NCI-H510A (cell line): ENCODE measurements around the gene GRIK3.
A peak's percentile ranks its signal among the peaks of the same experiment; 100 is the strongest.
"Not testable (repeated sequence)": the region's sequence is repeated elsewhere in the genome, so short reads cannot be mapped to it uniquely, and the experiment has no call there.

Experiments
- DNase-seq: peaks from one replicate; lab custom pipeline; 2025; lab: John Stamatoyannopoulos, UW

Gene GRIK3

DNA sequence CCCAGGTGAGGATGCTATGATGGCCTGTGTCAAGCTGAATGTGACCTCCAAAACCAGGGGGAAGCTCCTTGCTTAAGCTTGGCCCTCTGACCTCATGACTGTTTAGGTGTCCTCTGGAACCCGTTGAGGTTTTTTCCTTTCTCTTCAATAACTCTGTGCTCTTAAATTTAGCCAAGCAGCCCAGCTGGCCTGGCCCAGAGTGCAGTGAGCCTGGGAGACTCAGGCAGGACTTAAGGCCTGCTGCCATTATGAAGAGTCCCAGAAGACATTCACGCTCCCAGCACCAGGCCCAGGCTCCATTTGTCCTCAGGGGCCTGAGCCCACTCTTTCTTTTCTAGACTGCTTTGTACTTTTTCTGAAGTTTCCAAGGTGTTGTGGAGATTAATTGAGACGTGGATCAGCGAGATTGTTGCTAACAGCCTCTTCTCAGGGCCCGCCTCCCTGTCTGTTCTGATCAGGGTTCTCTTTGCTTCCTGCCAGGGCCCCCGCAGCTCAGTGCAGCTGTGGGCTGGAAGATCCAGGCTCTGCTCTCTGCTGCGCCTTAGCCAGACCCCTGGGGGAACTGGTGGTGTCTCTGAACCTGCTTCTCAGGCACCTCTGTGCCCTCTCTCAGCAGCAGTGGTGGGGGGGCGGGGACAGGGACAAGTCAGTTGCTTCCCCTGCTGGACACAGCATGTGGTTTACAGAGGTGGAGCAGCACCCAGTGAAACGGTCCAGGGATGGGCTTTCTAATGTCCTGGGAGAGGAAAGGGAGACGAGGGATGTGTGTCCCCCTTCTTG, 124.2 kb downstream of the GRIK3 start:
- peak; percentile 97 for DNase-seq

DNA sequence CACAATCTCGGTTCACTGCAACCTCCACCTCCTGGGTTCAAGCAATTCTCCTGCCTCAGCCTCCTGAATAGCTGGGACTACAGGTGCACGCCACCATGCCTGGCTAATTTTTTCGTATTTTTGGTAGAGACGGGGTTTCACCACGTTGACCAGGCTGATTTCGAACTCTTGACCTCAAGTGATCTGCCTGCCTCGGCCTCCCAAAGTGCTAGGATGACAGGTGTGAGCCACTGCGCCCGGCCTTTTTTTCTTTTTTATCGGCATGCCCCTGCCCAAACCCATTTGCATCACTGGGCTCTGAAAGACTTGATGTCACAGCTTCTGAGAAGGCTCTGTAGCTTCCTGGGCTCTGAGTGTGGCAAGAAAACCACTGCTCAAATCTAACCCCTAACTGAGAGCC, 125.0 kb downstream of the GRIK3 start:
- not testable (repeated sequence) for DNase-seq

DNA sequence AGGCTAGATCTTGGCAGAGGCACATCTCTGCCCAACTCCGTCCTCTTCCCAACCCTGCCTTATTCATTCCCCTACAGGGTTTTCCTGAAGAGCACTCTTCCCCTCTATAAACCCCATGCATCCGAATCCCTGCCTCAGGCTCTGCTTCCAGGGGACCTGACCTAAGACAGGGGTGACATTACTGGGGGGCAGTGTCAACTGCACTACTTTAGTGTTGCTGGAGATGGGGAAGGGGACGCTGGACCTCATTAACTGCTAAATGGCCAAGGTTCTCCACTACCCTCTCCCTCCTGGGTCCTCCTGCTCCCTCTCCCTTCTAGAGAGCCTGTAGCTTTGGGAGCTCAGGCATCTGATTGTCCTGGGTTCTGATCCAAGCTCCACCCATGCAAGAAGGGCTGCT, 126.2 kb downstream of the GRIK3 start:
- no peak for DNase-seq

DNA sequence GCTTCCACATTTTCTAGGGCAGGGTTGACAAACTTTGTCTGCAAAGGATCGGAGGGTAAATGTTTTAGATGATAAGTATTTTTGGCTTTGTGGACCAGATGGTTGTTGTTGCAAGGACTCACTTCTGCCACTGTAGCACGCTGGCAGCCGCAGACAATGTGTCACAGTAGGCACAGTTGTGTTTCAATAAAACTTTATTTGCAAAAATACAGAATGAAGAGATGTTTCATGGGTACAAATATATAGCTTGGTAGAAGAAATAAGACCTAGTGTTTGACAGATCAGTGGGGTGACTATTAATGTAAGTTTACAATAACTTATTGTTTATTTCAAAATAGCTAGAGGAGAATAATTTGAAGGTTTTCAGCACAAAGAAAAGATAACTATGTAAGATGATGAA, 127.8 kb downstream of the GRIK3 start:
- no peak for DNase-seq

DNA sequence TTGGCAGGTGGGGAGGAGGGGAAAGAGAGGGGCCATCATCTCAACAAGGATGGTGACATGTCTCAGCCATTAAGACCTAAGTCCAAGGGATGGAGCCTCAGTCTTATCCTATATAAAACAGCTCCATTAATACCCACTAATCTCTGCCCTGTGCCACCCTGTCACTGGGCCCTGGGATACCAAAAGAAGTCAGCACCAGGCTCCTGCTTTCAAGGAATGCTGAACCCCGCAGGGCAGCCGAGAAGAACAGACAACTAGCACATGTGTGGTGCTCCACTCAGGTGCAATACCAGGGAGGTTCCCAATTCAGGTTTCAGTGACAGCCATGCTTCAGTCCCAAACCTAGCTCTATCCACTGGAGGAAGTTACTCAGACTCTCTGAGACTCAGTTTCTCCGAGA, 128.4 kb downstream of the GRIK3 start:
- no peak for DNase-seq

DNA sequence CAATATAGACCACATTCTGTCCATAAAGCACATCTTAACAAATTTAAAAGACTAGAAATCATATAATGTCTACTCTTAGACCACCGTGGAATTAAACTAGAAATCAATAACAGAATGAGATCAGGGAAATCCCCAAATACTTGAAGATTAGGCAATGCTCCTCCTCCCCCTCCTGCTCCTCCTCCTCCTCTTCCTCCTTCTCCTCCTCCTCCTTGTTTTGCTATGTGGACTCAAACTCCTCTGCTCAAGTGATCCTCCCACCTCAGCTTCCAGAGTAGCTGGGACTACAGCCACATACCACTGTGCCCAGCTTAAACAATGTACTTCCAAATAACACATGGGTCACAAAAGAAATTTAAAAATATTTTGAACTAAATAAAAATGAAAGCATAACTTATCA, 134.2 kb downstream of the GRIK3 start:
- DNase-seq, result no peak

DNA sequence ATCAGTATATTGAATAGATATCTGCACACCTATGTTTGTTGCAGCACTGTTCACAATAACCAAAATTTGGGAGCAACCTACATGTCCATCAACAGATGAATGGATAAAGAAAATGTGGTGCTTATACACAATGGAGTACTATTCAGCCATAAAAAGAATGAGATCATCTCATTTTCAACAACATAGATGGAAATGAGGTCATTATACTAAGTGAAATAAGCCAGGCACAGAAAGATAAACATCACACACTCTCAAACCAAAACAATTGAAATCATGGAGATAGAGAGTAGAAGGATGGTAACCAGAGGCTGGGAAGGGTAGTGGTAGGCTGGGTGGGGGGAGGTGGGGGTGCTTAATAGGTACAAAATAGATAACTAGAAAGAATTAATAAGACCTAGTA, 136.5 kb downstream of the GRIK3 start:
- not testable (repeated sequence) for DNase-seq

DNA sequence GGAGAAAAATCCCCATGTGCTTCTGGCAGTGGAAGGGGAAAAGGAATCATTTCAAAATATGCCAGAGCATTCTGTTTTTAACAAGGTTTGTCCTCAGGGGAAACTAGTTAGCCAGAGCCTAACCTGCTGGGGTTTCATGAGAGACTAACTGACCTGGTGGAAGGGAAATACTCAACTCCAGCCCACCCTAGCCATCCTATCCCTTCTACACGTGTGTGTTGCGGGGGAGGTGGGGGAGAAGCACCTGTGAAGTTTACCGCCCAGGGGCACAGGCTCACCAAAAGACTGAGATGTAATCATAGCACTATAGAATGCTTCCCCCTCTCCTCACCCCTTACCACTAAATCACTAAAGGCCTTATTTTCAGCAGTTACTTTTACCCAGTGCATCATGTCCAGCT, 139.5 kb downstream of the GRIK3 start:
- DNase-seq, result no peak

DNA sequence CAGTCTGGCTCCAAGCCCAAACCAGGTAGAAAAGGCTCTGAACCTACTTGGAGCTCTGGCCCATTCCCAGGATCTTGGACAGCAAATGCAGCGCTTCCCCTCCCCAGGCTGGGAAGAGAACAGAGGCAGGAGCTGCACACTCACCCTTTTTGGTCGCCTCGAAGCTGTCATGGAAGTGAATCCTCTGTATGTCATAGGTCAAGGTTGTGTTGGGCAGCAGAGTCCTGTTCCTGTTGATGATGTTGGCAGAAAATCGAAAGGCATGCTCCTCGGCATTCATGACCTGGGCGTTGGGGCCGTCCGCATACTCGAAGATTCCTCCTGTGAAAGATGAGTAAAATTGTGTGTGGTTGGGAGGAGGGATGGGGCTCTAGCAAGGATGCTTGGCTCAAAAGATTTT, 143.5 kb downstream of the GRIK3 start:
- DNase-seq, result no peak

DNA sequence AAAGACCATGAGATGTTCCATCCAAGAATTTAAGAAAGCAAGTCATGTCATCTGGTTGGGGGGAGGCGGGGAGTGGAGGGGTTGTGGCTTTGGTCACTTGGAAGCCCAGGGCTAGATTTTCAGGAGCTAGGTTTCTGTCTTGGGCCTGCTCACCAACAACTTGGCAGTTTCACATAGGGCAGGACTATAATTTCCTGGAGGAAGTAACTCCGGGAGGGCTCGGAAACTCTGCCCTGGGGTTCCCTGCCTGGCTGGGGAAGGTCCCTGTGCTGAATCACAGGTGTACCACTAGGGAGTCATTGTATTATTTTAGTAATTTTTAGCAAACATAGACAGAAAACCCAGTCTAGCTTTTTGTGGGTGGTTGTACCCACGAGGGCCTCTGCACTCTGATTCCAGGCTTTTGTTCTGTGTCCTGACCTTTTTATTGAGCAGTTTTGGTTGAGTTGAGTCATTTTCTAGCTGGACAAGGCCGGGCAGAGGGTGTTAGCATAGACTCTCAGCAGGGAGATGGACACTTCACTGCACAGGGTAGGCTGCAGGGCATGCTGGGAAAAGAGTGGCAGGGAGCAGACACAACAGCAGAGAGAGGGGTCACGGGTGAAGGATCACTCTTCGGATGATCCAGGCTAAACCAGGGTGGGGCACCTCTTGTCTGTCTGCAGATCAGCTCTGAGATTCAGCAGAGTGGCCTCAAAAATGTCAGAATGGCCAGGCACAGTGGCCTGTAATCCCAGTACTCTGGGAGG, 144.7 kb downstream of the GRIK3 start:
- DNase-seq, result no peak

DNA sequence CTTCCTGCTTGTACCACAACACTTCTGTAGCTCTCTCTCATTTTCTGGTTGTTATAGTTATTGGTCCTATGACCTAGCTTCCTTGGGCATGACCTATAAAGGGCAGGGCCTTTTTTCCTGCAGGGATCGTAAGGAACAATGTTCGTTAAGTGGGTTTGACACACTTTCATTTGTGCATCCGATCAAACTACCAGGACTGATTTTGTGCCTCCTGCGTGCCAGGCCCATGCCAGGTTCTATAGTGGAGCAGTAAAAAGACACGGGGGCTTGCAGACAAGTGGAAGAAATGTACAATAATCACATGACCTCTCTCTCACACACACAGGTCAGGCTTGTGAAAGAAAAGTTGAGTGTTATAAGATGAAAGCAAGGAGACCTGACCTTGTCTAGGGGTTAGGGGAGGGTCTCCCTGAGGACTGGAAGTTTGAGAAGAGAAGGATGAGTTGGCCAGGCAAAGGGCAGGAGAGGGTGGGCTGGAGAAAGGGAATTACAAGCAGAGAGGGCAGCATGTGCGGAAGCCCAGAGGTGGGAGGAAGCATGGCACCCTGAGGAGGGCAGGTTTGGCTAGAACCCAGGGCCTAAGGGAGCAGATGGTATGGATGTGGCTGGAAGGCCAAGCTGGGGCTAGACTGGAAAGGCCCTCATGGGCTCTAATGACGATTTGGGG, 145.4 kb downstream of the GRIK3 start:
- DNase-seq, result no peak

DNA sequence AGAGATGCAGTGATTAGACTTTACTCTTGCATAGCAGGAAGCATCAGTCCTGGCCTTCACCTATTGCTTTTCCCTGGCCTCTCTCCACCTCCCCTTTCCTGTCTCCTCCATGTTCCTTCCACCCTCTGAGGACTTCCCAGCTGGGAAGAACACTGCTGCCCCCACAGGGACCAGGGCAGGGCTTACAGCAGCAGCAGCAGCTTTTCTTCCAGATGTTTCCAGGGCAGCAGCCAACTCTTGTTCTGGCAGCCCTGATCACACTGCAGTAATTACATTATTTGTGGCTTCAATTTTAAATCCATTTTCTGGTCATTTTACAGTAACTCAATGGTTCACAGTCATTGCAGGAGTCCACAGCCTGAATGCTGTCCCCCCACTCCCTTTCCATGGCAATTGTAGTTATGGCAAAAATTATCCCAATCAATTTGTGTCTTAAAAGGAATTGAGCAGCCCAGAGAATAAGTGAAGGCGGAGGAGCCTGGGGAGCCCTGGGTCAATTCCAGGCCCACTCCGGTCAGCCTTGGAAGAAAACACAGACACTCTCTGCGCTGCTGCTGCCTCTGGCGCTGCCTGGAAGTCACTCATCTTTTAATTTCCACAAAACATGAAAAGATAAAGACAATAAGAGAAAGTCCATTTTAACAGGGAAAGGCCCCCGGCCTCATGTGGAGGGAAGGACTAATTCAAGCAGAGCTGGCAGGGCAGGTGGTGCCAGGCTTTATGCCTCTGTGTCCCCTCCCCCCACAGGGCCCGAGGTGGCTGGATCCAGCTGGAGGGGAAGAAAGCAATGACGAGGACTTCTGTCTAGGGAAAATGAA, 148.6 kb downstream of the GRIK3 start:
- peak; percentile 99 for DNase-seq

DNA sequence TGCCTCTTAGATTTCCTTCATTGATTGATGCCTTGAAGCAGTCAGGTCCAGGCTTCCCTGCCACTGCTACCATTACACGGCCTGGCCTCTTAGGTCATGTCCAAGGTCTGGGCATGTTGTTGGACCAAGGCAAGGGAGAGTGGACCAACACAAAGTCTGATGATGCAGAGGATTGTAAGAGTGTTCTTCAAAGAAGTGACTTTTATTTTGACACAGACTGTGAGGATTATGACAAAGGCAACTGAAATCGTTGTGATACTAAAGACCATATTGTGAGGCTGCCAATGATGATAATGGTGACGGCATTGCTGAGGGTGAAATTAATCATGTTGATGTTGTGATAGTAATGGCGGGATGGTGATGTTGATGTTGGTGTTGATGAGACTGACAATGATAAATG, 149.5 kb downstream of the GRIK3 start:
- DNase-seq, result no peak

DNA sequence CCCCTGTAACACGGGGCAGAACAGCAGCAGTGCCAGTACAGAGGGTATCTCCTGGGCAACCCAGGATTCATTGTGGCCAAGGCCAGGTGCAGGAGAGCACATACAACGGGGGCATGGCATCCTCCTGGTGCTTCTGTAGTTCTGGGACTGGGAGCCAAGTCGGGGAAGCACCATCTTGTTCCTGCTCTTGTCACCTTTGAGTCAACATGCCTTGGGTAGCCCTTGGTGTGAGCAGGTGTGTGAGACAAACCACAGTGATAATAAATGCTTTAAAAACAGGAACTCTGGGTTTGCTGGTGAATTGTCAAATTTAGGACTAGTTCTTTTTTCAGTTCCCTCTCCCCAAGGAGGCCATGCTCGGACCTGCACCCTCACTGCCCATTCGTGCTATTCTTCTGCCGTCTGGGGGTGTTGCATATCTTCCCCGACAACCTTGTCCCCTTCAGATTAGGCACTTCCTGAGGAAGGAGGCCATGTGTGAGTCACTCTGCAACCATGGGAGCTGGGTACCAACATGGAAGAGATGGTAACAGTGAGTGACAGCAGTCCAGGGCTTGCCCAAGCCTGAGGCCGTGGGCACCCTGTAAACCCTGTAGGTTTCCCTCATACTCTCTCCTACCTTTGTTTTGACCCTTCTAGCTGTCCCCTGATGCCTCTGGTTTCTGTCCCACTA, 150.2 kb downstream of the GRIK3 start:
- peak; percentile 91 for DNase-seq

DNA sequence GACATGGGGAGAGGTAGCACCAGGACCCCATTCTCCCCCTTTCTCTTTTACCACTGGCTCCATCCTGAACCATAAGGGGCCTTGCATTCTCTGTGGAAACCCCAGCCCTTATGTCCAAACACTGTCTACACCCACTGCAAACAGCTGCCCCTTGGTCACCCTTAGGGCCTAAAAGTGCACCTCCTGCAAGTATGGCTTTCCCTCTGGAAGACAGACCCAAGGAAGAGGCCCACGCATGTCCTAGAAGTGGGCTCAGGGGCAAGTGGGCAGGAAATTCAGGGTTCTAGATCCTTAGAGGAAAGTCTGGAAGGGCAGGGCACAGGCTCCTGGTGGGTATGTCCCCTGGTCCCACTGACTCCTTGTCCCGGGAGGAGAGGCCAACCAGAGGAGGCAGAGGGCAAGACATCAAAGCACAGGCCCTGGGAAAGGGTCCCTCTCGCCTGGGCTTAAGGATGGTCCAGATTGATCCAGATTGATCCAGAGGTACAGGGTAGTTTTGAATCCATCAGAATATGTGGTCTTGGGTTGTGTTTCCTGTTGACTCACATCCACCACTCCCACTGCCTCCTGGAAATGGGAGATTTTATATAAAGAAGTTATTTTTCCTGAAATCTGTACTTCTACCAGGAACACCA, 150.9 kb downstream of the GRIK3 start:
- DNase-seq, result no peak

DNA sequence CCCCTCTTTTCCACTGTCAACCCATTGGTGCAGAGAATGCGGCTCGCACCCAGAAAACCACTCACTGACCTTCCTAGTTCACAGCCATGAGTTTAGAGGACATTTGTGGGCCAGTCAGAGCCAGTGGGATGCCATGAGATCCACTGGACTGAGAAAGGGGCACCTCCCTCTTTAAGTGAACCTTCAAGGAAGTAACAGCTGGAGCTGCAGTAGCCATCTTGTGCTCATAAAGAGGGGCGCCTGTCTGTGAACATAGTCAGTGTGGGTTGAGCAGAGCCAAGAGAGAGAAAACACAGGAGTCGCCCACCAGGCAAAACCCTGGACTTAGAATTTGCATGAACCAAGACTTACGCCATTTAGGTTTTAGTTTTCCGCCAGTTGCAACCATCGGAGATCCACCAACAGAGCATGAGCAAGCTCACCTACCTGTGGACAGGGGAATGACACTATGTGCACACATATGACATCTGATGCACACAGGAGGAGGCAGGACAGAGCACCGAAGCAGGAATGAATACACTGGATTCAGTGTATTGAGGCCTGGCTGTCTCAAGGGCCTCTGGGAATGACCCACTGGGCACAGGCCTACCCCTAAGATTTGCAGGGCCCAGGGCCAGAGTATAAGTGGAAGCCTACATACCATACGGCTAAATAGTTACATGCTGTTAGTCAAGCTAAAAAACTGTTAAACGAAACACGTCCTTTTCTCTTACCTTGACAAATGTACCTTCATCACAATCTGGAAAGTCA, 151.6 kb downstream of the GRIK3 start:
- no peak for DNase-seq

DNA sequence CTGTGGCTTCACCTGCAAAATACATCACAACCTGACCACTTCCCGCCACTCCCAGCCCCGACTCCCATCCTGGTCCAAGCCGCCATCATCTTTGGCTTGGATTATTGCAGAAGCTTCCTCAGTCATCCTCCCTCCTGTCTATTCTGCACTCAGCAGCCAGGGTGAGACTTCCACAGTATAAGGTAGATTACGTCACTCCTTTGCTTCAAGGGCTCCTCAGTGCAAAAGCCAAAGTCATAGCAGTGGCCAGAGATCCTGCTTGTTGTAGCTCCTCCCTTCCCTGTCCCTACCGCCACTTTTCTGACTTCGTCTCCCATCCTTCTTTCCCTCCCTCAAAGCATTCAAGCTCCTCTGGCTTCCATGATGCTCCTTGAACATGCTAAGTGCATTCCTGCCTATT, 152.8 kb downstream of the GRIK3 start:
- no peak for DNase-seq

DNA sequence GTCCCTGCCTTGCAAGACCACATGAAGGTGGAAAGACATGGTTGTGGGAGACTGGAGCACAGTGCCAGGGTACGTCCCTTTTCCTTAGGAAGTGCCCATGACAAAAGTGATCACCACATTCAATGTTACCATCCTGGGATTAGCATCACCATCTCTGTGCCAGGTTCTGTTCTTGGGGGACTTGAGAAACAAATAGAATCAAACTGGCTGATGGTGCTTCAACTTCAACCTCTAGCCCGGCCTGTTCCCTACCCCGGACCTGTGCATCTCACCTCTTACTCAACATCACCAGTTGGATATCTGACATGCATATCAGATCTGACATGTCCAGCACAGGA, 153.3 kb downstream of the GRIK3 start:
- no peak for DNase-seq

DNA sequence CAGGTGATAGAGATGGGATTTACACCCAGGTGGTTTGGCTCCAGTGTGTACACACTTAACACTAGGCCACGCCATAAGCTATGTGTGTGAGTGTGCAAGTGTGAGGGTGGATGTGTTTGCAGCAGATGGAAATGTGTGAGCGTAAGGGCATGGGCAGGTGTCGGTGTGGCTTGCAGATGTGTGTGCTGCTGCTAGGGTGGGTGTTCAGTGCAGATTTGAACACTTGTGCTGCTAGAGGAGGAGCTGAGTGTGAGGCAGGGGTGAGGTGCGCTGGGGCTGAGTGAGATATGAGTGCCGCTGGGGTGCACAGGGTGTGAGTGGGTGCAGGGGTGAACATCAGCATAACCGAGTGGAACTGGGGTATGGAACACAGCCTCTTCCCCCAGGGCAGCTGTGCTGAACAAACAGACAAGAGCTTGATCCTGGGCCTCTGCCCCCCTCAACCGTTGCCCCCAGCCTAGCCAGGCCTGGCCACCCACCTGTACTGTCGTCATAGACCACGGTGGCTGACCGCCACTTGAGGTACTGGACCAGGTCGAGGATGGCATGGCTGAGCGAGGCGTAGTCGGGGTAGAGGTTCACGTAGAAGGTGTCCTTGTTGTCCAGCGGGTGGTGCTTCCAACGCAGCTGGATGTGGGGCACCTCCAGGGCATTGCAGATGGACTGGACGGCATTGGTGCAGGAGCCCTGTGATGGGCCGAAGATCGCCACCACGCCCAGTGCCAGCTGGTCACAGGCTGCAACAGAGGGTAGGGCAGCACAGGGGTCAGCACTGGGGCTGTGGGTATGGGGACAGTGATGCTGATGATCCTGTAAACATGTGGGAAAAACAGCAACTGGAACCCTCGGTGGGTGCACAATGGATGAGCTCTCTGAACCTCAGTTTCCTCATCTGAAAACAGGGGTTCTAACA, 153.9 kb downstream of the GRIK3 start:
- no peak for DNase-seq
